OCI-LY3 (cell line): ENCODE measurements around the gene POLR1C.

Source experiments
- CTCF ChIP-seq: fragments of 200-600, 300-600 bp; sonication (generic); IDR thresholded peaks from 2 replicates; pipeline ENCODE4 v1.5.1; 2014; ENCODE audit warnings: antibody characterized with exemption, low read length, low read depth
- EZH2phosphoT487 ChIP-seq: fragments of 200-600 bp; shearing (Covaris generic); IDR thresholded peaks from 2 replicates; pipeline ENCODE4 v1.6.1; 2018; ENCODE audit warnings: antibody characterized with exemption, mixed run types, low read depth

GRCh38 chr6:43511824-43512415, 5.0 kb upstream of the POLR1C start:
- TF ChIP-seq CTCF (no peak), EZH2phosphoT487 (no peak)
